Measurements from ENCODE around the gene MRI1. TPM values are rescaled to one million over a fixed set of nuclear protein-coding genes. Genes with fewer than 3 reads are reported as not detected.

The MRI1 gene
- total and polyA plus RNA-seq, 7 donors = 6.4 to 11.2 (median 9.6) TPM

DNA sequence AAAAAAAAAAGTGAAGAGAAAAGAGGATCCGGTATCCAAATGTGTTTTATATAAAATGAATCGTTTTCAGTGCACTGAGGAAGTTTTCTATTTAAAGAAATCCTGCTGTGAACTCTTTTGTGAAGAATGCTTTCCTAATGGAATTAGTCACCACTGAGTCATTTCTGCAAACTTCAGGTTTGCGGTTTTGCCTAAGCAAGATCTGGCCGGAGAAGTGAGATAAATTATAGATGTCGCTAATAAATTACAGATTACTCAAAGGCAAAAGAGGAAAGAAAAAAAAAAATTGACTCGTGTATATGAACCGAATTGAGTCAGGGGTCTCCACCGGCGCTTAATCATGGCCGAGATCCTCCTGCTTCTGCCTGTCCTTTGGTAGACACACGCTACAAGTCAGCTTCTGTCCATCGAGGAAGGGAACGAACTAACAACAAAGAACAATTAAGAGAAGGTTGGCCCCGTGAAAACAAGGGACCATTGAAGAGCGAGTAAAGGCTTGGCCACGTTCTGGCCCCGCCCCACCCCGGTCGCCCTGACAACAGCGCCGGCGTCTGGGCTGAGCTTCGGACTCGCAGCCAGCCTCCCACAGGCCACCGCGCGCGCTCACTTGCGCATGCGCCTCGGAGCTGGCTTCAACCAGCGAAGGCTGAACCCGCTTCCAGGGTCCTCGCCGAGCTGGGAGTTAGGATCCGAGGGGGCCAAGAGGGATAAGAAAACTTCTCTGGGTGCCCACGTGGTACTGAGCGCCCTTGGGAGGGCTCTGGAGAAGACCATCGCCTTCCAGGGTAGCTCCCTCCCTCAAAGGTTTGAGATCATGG, 33.0 kb upstream of the MRI1 start:
- DNase-seq = peak; percentile 96 to 97
- no peaks in the 10 kb centered on the region for H3K27me3 ChIP-seq (ENCODE audit: insufficient read depth in 3 of 3, low read length in 2 of 3)
- no peaks in the 10 kb centered on the region for H3K36me3 ChIP-seq (ENCODE audit: insufficient read depth in 1 of 2, low read depth in 1 of 2)
- TF ChIP-seq, protein P1, sequence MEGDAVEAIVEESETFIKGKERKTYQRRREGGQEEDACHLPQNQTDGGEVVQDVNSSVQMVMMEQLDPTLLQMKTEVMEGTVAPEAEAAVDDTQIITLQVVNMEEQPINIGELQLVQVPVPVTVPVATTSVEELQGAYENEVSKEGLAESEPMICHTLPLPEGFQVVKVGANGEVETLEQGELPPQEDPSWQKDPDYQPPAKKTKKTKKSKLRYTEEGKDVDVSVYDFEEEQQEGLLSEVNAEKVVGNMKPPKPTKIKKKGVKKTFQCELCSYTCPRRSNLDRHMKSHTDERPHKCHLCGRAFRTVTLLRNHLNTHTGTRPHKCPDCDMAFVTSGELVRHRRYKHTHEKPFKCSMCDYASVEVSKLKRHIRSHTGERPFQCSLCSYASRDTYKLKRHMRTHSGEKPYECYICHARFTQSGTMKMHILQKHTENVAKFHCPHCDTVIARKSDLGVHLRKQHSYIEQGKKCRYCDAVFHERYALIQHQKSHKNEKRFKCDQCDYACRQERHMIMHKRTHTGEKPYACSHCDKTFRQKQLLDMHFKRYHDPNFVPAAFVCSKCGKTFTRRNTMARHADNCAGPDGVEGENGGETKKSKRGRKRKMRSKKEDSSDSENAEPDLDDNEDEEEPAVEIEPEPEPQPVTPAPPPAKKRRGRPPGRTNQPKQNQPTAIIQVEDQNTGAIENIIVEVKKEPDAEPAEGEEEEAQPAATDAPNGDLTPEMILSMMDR (IDR thresholded peaks at IDR 0.05) = no peak
- 0 to 1% (median 1%) methylated on average over 37 to 39 of the region's 39 CpGs for WGBS, 3 donors
- peaks cover 12% of the 10 kb centered on the region for H3K4me1 ChIP-seq
- H3K27ac ChIP-seq = peak overlapping the region; percentile 77
- intact Hi-C loops (cut with DNase I) = no loop called here
- H3K4me3 ChIP-seq = peak overlapping the region; percentile 74
- ATAC-seq = peak; percentile 99 to 100 (median 100)
- no peaks in the 10 kb centered on the region for H3K9me3 ChIP-seq

DNA sequence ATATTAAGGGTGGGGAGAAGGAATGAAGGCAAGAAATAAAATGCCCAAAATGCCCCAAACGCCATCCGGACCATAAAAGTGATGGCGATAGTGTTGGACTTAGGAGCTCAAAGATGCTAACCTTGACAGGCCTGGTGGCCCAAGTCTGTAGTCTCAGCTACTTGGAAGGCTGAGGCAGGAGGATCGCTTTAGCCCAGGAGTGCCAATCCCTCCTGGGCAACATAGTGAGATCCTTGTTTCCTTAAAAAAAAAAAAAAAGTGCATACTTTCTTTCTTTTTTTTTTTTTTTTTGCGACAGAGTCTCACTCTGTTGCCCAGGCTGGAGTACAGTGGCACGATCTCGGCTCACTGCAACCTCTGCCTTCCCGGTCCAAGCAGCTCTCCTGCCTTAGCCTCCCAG, 32.0 kb upstream of the MRI1 start:
- TF ChIP-seq, protein P1 (IDR thresholded peaks at IDR 0.05) = no peak
- Histone ChIP-seq H3K36me3 (ENCODE audit: insufficient read depth in 1 of 2, low read depth in 1 of 2) (no peaks in the 10 kb centered on the region), H3K9me3 (no peaks in the 10 kb centered on the region), H3K27ac (no peak overlapping the region), H3K4me1 (peaks cover 12% of the 10 kb centered on the region), H3K27me3 (ENCODE audit: insufficient read depth in 3 of 3, low read length in 2 of 3) (no peaks in the 10 kb centered on the region), H3K4me3 (peak overlapping the region; percentile 74)
- DNase-seq (no peak), ATAC-seq (no peak)
- 80 to 93% (median 86%) methylated on average over 7 to 8 of the region's 8 CpGs for WGBS, 3 donors
- intact Hi-C loops (cut with DNase I) = no loop called here

DNA sequence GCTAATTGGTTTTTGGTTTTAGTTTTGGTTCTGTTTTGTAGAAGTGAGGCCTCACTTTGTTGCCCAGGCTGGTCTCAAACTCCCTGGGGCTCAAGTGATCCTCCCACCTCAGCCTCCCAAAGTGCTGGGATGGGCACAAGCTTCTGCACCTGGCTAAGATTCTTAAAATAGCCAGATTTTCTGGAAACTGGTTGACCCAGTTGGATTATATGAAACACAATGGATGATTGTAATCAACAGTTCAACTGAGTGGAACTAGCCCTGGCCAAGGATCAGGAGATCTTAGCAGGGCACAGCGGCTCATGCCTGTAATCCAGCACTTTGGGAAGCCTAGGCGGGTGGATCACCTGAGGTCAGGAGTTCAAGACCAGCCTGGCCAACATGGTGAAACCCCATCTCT, 29.6 kb upstream of the MRI1 start:
- ATAC-seq (no peak), DNase-seq (no peak)
- Histone ChIP-seq H3K9me3 (no peaks in the 10 kb centered on the region), H3K36me3 (ENCODE audit: insufficient read depth in 1 of 2, low read depth in 1 of 2) (no peaks in the 10 kb centered on the region), H3K4me1 (peaks cover 12% of the 10 kb centered on the region), H3K27ac (no peak overlapping the region), H3K27me3 (ENCODE audit: insufficient read depth in 3 of 3, low read length in 2 of 3) (no peaks in the 10 kb centered on the region), H3K4me3 (no peak overlapping the region)
- WGBS, 3 donors = 91 to 100% (median 98%) methylated on average over 2 of the region's 2 CpGs
- TF ChIP-seq, protein P1 (IDR thresholded peaks at IDR 0.05) = no peak
- intact Hi-C loops (cut with DNase I) = no loop called here

DNA sequence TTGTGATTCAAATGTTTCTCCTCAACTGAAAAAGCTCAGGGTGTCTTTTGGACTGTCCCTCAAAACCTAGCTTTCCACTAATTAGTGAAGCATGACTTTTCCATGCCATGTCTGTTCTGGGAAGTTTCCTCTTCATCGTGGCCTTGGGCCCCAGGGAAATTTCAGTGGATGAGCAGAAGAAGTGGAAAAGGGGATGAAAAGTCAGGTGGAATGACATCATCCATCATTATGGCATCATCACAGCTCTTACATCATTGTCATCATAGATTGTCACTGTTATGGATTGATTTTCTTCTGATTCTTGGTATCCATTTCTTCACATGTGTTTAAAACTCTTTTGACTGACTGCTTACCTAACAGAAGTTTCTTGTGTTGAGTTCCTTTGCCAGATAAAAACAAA, 26.2 kb upstream of the MRI1 start:
- Histone ChIP-seq H3K36me3 (ENCODE audit: insufficient read depth in 1 of 2, low read depth in 1 of 2) (no peaks in the 10 kb centered on the region), H3K27me3 (ENCODE audit: insufficient read depth in 3 of 3, low read length in 2 of 3) (no peaks in the 10 kb centered on the region), H3K4me1 (no peaks in the 10 kb centered on the region), H3K9me3 (no peaks in the 10 kb centered on the region), H3K27ac (no peak overlapping the region), H3K4me3 (no peak overlapping the region)
- 60 to 75% (median 65%) methylated on average over 1 of the region's 1 CpG for WGBS, 3 donors
- DNase-seq = no peak
- TF ChIP-seq, protein P1 (IDR thresholded peaks at IDR 0.05) = no peak
- ATAC-seq = no peak
- intact Hi-C loops (cut with DNase I) = no loop called here

Data from psoas muscle (tissue), 8 donors.